IMR-90 (cell line): ENCODE measurements around the gene FAM78A. TPM values are rescaled to one million over a fixed set of nuclear protein-coding genes. Genes with fewer than 3 reads are reported as not detected.

Experiments used
- ATAC-seq: fragments of 200-7000 bp; cut with Tn5 transposase; 2 replicates; pipeline ENCODE4 v1.9.1; 2020; ENCODE audit warnings: low read depth, mild to moderate bottlenecking, moderate library complexity
- BruUV-seq: library from RNA; stranded (reverse); fragments of 400-500 nt; replicated peaks from 2 replicates; lab custom pipeline; 2021; lab: Mats Ljungman, UMichigan
- CTCF ChIA-PET: fragments of 300-600 bp; formaldehyde crosslinking; extraction: SDS; loops from one replicate; lab custom pipeline; 2021; ENCODE audit warnings: antibody characterized with exemption; lab: Yijun Ruan, JAX
- POLR2A ChIA-PET: fragments of 300-600 bp; sonication (Branson Sonifier 250); formaldehyde crosslinking; loops from one replicate; lab custom pipeline; 2022; ENCODE audit warnings: antibody characterized with exemption; ENCODE audit not compliant: unreplicated experiment; lab: Charles Lee
- DNase-seq: peaks from one replicate; pipeline ENCODE4 v3.0.0; 2013
- H2AFZ ChIP-seq: replicated peaks from 2 replicates; pipeline ENCODE3; 2013; ENCODE audit warnings: low read length, mild to moderate bottlenecking; ENCODE audit not compliant: poor library complexity
- H2AK5ac ChIP-seq: 2 replicates; pipeline ENCODE4 v1.6.1; 2013; ENCODE audit warnings: low read depth, low read length, inconsistent platforms
- H2AK9ac ChIP-seq: replicated peaks from 2 replicates; pipeline ENCODE3; 2013; ENCODE audit warnings: mild to moderate bottlenecking, low read depth, low read length, moderate library complexity; ENCODE audit not compliant: poor library complexity
- H2BK120ac ChIP-seq: 2 replicates; pipeline ENCODE4 v1.6.1; 2013; ENCODE audit warnings: low read depth, low read length, inconsistent platforms
- H2BK15ac ChIP-seq: 3 replicates; pipeline ENCODE4 v1.6.1; 2013; ENCODE audit warnings: low read depth, low read length, inconsistent platforms
- H2BK20ac ChIP-seq: 2 replicates; pipeline ENCODE4 v1.6.1; 2013; ENCODE audit warnings: low read depth, mild to moderate bottlenecking, inconsistent platforms, low read length, moderate library complexity
- H2BK5ac ChIP-seq: 2 replicates; pipeline ENCODE4 v1.6.1; 2013; ENCODE audit warnings: mild to moderate bottlenecking, low read depth, low read length, inconsistent platforms; ENCODE audit not compliant: poor library complexity, severe bottlenecking
- H3K14ac ChIP-seq: replicated peaks from 2 replicates; pipeline ENCODE4 v1.6.1; 2013; ENCODE audit warnings: low read depth, low read length, inconsistent platforms
- H3K18ac ChIP-seq: 2 replicates; pipeline ENCODE4 v1.6.1; 2013; ENCODE audit warnings: low read depth, low read length, control low read depth
- H3K23ac ChIP-seq: 2 replicates; pipeline ENCODE4 v1.6.1; 2013; ENCODE audit warnings: low read depth, low read length, inconsistent platforms
- H3K27ac ChIP-seq: 2 replicates; pipeline ENCODE4 v1.5.1; 2013; ENCODE audit warnings: mild to moderate bottlenecking, control low read depth, low read length; ENCODE audit not compliant: insufficient read depth
- H3K27me3 ChIP-seq: 2 replicates; pipeline ENCODE4 v1.6.1; 2013; ENCODE audit warnings: low read length; ENCODE audit not compliant: control insufficient read depth, insufficient read depth
- H3K36me3 ChIP-seq: 2 replicates; pipeline ENCODE4 v1.6.1; 2013; ENCODE audit warnings: low read length, mixed read lengths; ENCODE audit not compliant: control insufficient read depth, insufficient read depth
- H3K4ac ChIP-seq: 2 replicates; pipeline ENCODE4 v1.6.1; 2013; ENCODE audit warnings: low read depth, low read length, inconsistent platforms
- H3K4me1 ChIP-seq: 2 replicates; pipeline ENCODE4 v1.6.1; 2013; ENCODE audit warnings: low read length, mixed read lengths; ENCODE audit not compliant: control insufficient read depth, insufficient read depth
- H3K4me2 ChIP-seq: 2 replicates; pipeline ENCODE4 v1.6.1; 2013; ENCODE audit warnings: low read depth, mild to moderate bottlenecking, control low read depth, low read length, moderate library complexity
- H3K4me3 ChIP-seq: 2 replicates; pipeline ENCODE4 v1.5.1; 2013; ENCODE audit warnings: low read depth, mild to moderate bottlenecking, control low read depth, low read length, moderate library complexity; ENCODE audit not compliant: insufficient read depth
- H3K56ac ChIP-seq: 2 replicates; pipeline ENCODE4 v1.6.1; 2013; ENCODE audit warnings: low read length, inconsistent platforms; ENCODE audit not compliant: insufficient read depth; ENCODE audit errors: extremely low read depth
- H3K79me1 ChIP-seq, 2 experiments: 2 replicates each; pipeline ENCODE4 v1.6.1; 2013; ENCODE audit warnings: low read length in 2 of 2, inconsistent platforms in 1 of 2, low read depth in 1 of 2
- H3K9ac ChIP-seq: 2 replicates; pipeline ENCODE4 v1.6.1; 2013; ENCODE audit warnings: low read depth, low read length, control low read depth
- H3K9me1 ChIP-seq: 2 replicates; pipeline ENCODE4 v1.6.1; 2013; ENCODE audit warnings: low read length, inconsistent platforms; ENCODE audit not compliant: insufficient read depth
- H3K9me3 ChIP-seq: 2 replicates; pipeline ENCODE4 v1.6.1; 2013; ENCODE audit warnings: low read length; ENCODE audit not compliant: control insufficient read depth, insufficient read depth
- H4K20me1 ChIP-seq: 2 replicates; pipeline ENCODE4 v1.6.1; 2013; ENCODE audit warnings: low read length, inconsistent platforms; ENCODE audit not compliant: insufficient read depth
- H4K5ac ChIP-seq: 2 replicates; pipeline ENCODE4 v1.6.1; 2013; ENCODE audit warnings: mild to moderate bottlenecking, low read depth, low read length, control low read depth
- H4K8ac ChIP-seq, 2 experiments: 2 replicates each; pipeline ENCODE4 v1.6.1; 2013; ENCODE audit warnings: low read depth in 2 of 2, low read length in 2 of 2, control low read depth in 1 of 2, inconsistent platforms in 1 of 2
- H4K91ac ChIP-seq: 2 replicates; pipeline ENCODE4 v1.6.1; 2013; ENCODE audit warnings: low read depth, low read length, inconsistent platforms; ENCODE audit not compliant: insufficient read depth
- POLR2A ChIP-seq: IDR thresholded peaks from 2 replicates; pipeline ENCODE4 v1.6.1; 2012; ENCODE audit warnings: mild to moderate bottlenecking, low read depth, low read length
- WGBS, 2 experiments: methylation state at CpG; one replicate each; pipeline versions ENCODE4 v1.1.5 to v1.1.7; 2013; ENCODE audit warnings: missing lambda C conversion rate in 2 of 2; ENCODE audit not compliant: insufficient read length in 1 of 2; ENCODE audit errors: extremely low coverage in 2 of 2; 5-methylcytosine and 5-hydroxymethylcytosine counted together
- dilution Hi-C: fragments of 300-500 bp; cut with HindIII; formaldehyde crosslinking; loops from one replicate; pipeline ENCODE4 v1.14.3; 2018; ENCODE audit warnings: low sequenced_read_pairs; ENCODE audit not compliant: unreplicated experiment
- in situ Hi-C: fragments of 300-500 bp; cut with MboI; formaldehyde crosslinking; loops from 3 replicates; pipeline ENCODE4 v1.14.3; 2019; ENCODE audit warnings: low sequenced_read_pairs, inconsistent platforms, mixed read lengths
- intact Hi-C: fragments of 100-400 bp; cut with micrococcal nuclease; formaldehyde crosslinking; loops from 2 replicates; pipeline ENCODE4 v1.10.0; 2022
- polyA plus RNA-seq, 3 experiments: library from polyadenylated mRNA; depleted of rRNA; stranded (reverse); fragments of >200 nt; gene quantifications; 2 replicates each; pipeline ENCODE4 v1.2.3, GENCODE V29; 2012; ENCODE audit warnings: low replicate concordance in 1 of 3
- total RNA-seq: library from RNA; depleted of rRNA; stranded (reverse); fragments of >200 nt; gene quantifications from 2 replicates; pipeline ENCODE4 v1.2.3, GENCODE V29; 2012

Gene FAM78A
- total and polyA plus RNA-seq, 2 of the 4 experiments (the other 2 are of a cell fraction): 0.18 to 0.27 TPM

DNA sequence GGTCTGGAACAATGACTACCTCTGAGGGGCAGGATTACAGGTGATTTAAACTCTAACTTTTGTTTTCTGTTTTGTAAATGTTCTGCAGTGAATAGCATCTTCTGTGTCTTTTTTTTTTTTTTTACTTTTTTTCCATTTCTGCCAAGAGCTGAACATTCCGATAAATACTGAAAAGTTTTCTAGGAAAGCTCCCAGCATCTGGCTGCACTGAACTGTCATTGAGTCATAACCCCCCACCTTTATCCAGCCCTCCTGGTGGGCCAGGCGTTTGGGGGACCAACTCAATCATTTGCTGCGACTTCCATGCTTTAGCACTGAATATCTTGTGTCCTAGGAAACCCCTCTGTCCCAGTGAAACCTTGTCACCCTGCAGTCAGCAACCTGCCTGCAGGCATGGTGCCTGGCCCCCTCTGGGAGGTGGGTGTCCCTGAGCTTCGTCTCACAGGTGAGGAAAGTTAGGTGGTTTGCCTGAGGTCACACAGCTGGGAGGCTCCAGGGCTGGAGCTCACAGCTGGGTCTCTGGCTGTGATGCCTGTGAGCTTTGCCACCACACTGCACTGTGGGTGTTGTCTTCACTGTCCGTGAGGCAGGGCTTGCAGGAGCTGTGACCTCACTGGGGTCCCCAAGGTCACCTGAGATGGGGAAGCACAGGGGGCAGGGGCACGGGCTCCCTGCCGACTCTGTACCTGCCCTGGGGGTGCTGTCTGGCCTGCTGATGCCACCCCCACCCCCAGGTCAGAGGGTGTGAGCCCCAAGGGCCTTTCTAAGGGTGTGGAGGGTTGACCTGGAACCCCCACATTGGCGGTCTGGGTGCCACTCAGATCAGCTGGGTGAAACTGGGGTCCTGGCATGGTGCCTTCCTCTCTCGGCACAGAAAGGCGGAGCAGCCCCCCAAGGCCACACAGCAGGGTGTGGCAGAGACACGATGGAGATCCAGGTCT, 27.3 kb upstream of the FAM78A start:
- Histone ChIP-seq H4K5ac (no peak overlapping the region), H3K36me3 (no peaks in the 10 kb centered on the region), H3K4me3 (no peak overlapping the region), H2BK120ac (no peak overlapping the region), H3K4me2 (no peak overlapping the region), H3K79me1 (no peaks in the 10 kb centered on the region), H3K4me1 (peaks cover 2% of the 10 kb centered on the region; the same call in 1 of the 2 replicates), H2AK9ac (no peak overlapping the region), H3K56ac (no peak overlapping the region), H2BK20ac (no peak overlapping the region), H2BK5ac (no peak overlapping the region), H2AK5ac (no peak overlapping the region), H3K4ac (no peak overlapping the region), H3K18ac (no peak overlapping the region), H3K14ac (no peak overlapping the region), H3K23ac (no peak overlapping the region), H4K8ac (no peak overlapping the region), H4K91ac (no peak overlapping the region), H3K27me3 (peaks cover 9% of the 10 kb centered on the region), H2AFZ (no peak overlapping the region), H3K9me1 (no peaks in the 10 kb centered on the region), H3K9ac (no peak overlapping the region), H2BK15ac (no peak overlapping the region), H4K20me1 (no peaks in the 10 kb centered on the region; the same call in 1 of the 2 replicates), H3K9me3 (no peaks in the 10 kb centered on the region), H3K27ac (no peak overlapping the region)
- dilution Hi-C loops (no loop called here), in situ Hi-C loops (no loop called here), intact Hi-C loops (no loop called here)
- ChIA-PET CTCF (no interaction called here), POLR2A (interaction anchor here (0.6 kb wide), 1 partner anchor 68 kb away, joined by 3 read pairs; no protein-coding TSS in a partner anchor)
- TF ChIP-seq POLR2A: no peak
- 75% methylated on average over 6 of the region's 11 CpGs; no CpG with 5 or more reads in 1 of the 2 experiments for WGBS, 2 experiments
- no TSS peak for BruUV-seq
- no peak for DNase-seq
- no peak for ATAC-seq
